HUES6 (cell line): ENCODE results near the gene ATP6V1G2.

ENCODE experiments used
- H3K27ac ChIP-seq: 2 replicates; pipeline ENCODE4 v1.7.0; 2013; ENCODE audit warnings: low read depth, mild to moderate bottlenecking, low read length, inconsistent platforms
- H3K27me3 ChIP-seq: 2 replicates; pipeline ENCODE4 v1.6.1; 2013; ENCODE audit warnings: low read length; ENCODE audit not compliant: control insufficient read depth, insufficient read depth
- H3K36me3 ChIP-seq: 2 replicates; pipeline ENCODE4 v1.6.1; 2013; ENCODE audit warnings: low read length; ENCODE audit not compliant: control insufficient read depth, insufficient read depth
- H3K4me1 ChIP-seq: 2 replicates; pipeline ENCODE4 v1.6.1; 2013; ENCODE audit warnings: low read length; ENCODE audit not compliant: control insufficient read depth, insufficient read depth
- H3K4me3 ChIP-seq: 2 replicates; pipeline ENCODE4 v1.5.1; 2013; ENCODE audit warnings: low read depth, low read length
- H3K9ac ChIP-seq: one replicate; pipeline ENCODE4 v1.6.1; 2013; ENCODE audit warnings: mild to moderate bottlenecking, low read length
- H3K9me3 ChIP-seq: 2 replicates; pipeline ENCODE4 v1.6.1; 2013; ENCODE audit warnings: low read depth, low read length; ENCODE audit not compliant: control insufficient read depth, insufficient read depth

Gene ATP6V1G2

DNA sequence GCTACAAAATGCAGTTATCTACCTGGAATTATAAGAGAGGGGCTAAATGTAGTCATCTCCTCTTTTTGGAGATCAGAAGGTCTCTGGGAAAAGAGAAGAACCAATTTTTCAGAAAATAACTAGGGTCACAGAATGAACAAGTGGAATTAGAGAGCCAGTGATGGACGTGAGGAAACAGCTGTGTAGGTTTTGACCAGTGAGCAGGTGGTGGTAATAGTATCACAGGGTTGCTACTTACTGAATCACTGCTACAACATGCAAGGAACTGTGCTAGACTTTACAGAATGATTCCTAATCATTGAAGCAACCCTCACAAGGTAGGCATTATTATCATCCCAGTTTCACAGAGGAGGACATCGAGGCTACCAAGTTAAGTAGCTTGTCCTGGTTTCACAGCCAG lies 1.7 kb downstream of the ATP6V1G2 start:
- H3K4me3 ChIP-seq = no peak overlapping the region
- no peaks in the 10 kb centered on the region for H3K27me3 ChIP-seq
- no peaks in the 10 kb centered on the region for H3K9me3 ChIP-seq
- no peak overlapping the region for H3K27ac ChIP-seq
- H3K4me1 ChIP-seq = peaks cover 22% of the 10 kb centered on the region
- no peak overlapping the region for H3K9ac ChIP-seq
- H3K36me3 ChIP-seq = peaks cover 31% of the 10 kb centered on the region

DNA sequence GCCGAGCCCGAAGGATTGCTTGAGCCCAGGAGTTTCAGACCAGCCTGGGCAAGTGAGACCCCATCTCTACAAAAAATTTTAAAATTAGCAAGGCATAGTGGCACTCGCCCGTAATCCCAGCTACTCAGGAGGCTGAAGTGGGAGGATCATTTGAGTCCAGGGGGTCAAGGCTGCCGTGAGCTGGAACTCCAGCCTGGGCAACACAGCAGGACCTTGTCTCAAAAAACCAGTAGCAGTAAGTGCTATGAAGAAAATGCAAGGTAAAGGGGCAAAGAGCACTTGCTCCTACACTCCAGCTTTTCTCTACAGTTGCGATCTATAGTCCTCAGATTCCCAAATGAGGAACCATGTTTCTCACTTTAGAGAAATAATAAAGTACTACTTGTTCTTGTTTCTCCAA lies 2.8 kb downstream of the ATP6V1G2 start:
- no peak overlapping the region for H3K9ac ChIP-seq
- peaks cover 31% of the 10 kb centered on the region for H3K4me1 ChIP-seq
- no peak overlapping the region for H3K4me3 ChIP-seq

DNA sequence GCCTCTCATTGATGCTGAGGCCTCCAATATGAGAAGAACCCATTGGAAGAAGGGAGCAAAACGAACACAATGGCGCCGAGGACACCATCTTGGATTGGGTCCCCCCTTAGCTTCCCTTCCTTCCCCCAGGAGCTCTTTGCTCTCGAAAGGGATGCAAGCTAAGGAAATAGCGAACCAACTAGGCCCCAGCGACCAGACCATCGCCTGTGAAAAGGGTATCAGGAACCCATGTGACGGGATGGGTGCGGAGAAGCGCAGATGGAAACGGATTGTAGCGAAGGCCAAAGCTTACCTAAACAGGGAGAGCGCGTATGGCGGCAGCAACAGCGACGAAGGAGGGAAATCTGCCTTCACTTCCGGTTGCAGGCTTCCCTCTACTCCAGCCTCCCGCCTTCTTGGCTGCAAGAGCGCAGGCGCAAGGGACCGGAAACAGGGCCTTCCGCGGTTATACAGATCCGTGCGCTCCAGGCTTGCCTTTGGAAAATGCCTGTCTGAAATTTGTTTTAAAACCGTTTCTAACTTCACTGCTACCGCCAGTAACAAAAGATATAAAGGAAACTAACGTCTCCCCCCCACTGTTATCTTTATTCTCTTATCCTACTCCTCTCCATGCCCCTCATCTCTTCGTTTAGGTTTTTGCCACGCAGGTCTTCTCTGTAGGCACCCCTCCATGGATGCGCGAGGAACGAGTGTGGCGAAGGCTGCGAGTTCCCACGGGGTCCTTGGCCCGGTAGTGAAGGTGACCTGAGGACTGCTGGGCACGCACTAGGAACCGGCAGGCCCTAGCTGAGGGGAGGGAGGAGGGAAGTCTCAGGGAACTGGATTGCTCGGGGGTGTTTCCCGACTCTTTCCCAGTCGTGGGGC lies 4.5 kb downstream of the ATP6V1G2 start, which contains the start of gene DDX39B:
Gene DDX39B, minus strand, starts transcription at position 346 of the 864 bp plus-strand sequence. CDS start 1,471 bp downstream, outside the sequence.
- H3K4me3 ChIP-seq = peak within 1 kb of the TSS; percentile 78
- H3K9me3 ChIP-seq = no peaks in the 10 kb centered on the region
- peak within 1 kb of the TSS; percentile 94 for H3K27ac ChIP-seq
- peaks cover 43% of the 10 kb centered on the region for H3K36me3 ChIP-seq
- peak within 1 kb of the TSS; percentile 96 for H3K9ac ChIP-seq
- peaks cover 26% of the 10 kb centered on the region for H3K4me1 ChIP-seq
- no peaks in the 10 kb centered on the region for H3K27me3 ChIP-seq

More for the DNA sequence above, 2.8 kb downstream of the ATP6V1G2 start:
- no peaks in the 10 kb centered on the region for H3K9me3 ChIP-seq
- peaks cover 32% of the 10 kb centered on the region for H3K36me3 ChIP-seq
- no peaks in the 10 kb centered on the region for H3K27me3 ChIP-seq
- H3K27ac ChIP-seq = no peak overlapping the region

DNA sequence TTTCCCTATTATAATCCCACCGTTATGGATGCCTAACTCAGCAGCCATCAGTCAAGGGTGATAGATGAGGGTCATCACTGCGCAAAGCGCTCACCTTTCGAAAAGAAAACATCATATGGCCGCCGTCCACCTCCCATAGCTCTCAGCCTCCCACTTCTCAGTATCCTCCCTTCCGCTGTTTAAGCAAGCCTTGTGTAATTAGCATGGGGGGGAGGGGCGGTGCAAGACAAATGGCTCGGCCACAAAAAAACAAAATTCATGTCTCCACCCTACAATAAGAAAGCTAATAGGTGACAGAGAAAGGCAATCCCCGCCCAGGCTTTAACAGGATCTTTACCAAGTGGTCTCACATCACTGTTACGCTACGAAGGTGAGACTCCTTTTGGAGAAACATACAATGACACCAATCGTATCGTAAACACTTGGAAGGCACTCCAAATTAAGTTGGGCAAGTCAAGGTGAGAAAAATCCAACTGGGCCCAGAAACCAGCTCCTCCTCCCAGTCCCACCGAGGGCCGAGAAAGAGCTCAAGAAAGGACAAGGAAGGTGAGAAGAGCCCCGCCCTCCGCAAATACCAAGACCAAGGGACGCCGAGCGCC lies 5.2 kb downstream of the ATP6V1G2 start:
- Histone ChIP-seq H3K27ac (peak overlapping the region; percentile 94), H3K9ac (peak overlapping the region; percentile 96), H3K4me1 (peaks cover 24% of the 10 kb centered on the region), H3K27me3 (no peaks in the 10 kb centered on the region), H3K36me3 (peaks cover 51% of the 10 kb centered on the region), H3K4me3 (peak overlapping the region; percentile 78), H3K9me3 (no peaks in the 10 kb centered on the region)

DNA sequence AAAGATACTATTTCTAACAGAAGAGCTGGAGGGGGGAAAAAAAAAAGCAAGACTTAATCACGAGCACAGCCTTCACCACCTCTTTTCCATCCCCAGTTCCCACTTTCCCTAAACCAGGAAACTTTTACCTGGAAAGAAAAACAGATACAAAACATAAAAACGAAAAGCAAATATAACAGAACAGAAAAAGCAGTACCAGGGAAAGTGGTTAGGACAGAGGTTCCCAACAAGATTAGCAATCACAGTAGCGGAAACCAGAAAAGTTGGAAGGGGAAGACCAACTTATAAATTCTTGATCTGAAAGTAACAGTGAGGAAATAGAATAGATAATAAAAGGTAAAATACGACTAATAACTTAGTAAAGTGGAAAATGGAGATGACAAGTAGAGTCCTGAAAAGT lies 5.8 kb downstream of the ATP6V1G2 start:
- H3K4me3 ChIP-seq = peak overlapping the region; percentile 78
- peak overlapping the region; percentile 96 for H3K9ac ChIP-seq
- H3K27ac ChIP-seq = peak overlapping the region; percentile 94; the same call in 1 of the 2 replicates
- peaks cover 19% of the 10 kb centered on the region for H3K4me1 ChIP-seq
- peaks cover 56% of the 10 kb centered on the region for H3K36me3 ChIP-seq
- H3K27me3 ChIP-seq = no peaks in the 10 kb centered on the region
- no peaks in the 10 kb centered on the region for H3K9me3 ChIP-seq

DNA sequence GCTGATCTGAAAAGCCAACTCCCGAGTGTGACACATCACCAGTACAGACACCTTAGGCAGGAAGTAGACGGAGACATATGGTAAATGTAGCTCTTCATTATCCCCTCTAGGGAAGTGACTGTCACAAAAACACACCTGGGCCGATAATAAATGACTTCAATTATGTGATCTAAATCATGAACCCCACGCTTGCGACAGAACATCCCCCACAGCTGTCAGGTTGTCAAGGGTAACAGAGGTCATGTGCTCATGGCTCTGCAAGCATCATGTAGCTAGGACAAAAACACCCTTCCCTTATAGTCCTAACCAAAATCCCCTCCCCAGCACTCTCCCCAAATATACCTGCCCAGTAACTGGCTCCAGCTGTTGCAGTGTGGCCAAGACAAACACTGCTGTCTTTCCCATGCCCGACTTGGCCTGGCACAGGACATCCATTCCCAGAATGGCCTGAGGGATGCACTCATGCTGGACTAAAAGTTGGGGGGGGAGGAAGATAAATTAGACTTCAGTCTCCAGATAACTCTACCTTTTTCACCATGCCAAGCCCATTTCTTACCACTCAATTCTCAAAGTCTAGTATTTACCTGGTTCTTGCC lies 7.5 kb downstream of the ATP6V1G2 start:
- Histone ChIP-seq H3K27ac (no peak overlapping the region), H3K4me1 (peaks cover 17% of the 10 kb centered on the region), H3K9me3 (no peaks in the 10 kb centered on the region), H3K9ac (no peak overlapping the region), H3K4me3 (peak overlapping the region; percentile 78; the same call in 1 of the 2 replicates), H3K36me3 (peaks cover 73% of the 10 kb centered on the region), H3K27me3 (no peaks in the 10 kb centered on the region)

DNA sequence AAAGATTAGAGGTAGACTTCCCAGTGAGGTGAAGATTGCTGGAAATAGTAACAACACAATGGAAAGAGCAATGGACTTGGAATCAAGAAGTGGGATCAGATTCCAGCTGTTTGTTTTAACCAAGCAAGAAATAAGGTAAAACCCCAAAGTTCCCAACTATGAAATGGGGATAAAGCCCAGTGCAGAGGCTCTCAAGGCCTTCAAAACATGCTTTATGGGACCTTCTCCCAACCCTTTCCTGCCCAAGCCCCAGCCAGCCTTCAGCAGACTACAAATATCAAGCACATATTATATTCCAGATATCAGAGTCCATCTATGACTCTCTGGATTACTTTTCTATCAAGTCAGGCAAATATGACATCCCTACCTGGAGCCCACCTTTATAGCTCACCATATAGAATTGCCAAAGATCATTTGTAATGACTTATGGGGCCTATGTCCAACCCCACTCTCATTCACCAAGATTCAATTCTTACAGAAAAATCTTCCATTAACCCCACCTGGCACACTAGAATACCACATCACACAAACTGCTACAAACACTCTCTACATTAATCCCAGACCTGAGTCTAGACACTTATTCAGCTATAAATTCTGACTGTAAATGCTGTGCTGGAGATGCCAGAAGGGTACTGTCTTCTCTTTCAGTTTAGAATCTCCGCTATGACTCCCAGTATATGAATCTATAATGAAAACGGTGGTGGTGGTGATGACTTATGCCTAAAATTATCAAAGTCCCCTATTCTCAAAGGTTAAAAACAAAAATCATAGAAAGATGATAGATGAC lies 10.7 kb downstream of the ATP6V1G2 start:
- Histone ChIP-seq H3K27me3 (no peaks in the 10 kb centered on the region), H3K27ac (no peak overlapping the region), H3K36me3 (peaks cover 99% of the 10 kb centered on the region), H3K9me3 (no peaks in the 10 kb centered on the region), H3K4me3 (no peak overlapping the region), H3K9ac (no peak overlapping the region), H3K4me1 (peaks cover 17% of the 10 kb centered on the region)

DNA sequence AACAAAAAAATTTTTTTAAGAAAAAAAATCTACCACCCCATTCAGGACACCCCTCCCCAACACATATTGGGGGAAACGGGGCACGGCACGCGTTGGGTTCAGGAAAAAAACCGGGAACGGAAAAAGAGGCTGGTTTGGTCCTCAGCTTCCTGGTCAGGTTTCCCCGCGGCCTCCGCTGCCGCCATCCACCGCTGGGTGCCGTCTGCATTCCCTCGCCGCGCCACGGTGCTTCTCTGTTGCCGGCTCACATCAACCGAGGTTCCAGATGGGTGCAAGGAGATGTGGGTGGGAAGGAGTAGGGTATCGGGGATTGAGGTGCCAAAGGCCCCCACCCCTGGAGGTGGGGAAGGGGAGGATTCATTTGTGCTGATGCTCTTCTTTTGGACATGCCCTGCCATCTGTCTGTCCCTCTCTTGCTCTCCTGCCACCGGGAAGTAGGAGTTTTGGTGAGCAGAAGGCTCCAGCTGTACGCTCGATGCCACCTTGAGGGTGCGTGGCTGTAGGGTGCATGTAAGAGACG lies 11.8 kb downstream of the ATP6V1G2 start:
- Histone ChIP-seq H3K36me3 (peaks cover 99% of the 10 kb centered on the region), H3K27me3 (no peaks in the 10 kb centered on the region), H3K9ac (no peak overlapping the region), H3K9me3 (no peaks in the 10 kb centered on the region), H3K27ac (no peak overlapping the region), H3K4me1 (peaks cover 12% of the 10 kb centered on the region), H3K4me3 (no peak overlapping the region)

DNA sequence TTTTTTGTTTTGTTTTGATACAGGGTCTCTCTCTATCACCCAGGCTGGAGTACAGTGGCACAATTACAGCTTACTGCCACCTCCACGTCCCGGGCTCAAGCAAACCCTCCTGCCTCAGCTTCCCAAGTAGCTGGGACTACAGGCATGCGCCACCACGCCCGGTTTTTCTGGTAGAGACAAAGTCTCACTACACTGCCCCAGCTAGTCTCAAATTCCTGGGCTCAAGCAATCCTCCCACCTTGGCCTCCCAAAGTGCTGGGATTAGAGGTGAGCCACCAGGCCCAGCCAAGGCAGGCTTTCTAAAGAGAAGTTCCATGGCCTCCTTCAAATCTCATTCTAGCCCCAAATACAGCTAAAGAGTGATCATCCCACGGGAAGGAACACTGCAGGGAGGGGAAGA lies 12.4 kb downstream of the ATP6V1G2 start:
- Histone ChIP-seq H3K36me3 (peaks cover 96% of the 10 kb centered on the region), H3K9ac (no peak overlapping the region), H3K4me3 (no peak overlapping the region), H3K4me1 (peaks cover 9% of the 10 kb centered on the region), H3K9me3 (no peaks in the 10 kb centered on the region), H3K27me3 (no peaks in the 10 kb centered on the region), H3K27ac (no peak overlapping the region)

DNA sequence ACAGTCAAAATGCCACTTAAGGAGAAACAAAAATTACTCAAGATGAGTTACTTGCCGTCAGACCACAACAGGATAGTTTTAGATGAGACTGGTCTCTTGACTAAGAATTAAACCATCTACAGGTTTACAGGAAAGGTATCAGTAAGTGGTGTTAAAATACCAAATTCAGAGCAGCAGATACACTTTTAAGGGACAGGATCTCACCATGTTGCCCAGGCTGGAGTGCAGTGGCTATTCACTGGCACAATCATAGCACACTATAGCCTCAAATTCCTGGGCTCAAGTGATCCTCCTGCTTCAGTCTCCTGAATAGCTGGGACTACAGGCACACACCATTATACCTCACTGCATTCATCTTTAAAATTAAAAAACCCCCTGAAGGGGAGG lies 13.0 kb downstream of the ATP6V1G2 start:
- Histone ChIP-seq H3K27me3 (no peaks in the 10 kb centered on the region), H3K9me3 (no peaks in the 10 kb centered on the region), H3K4me3 (no peak overlapping the region), H3K9ac (no peak overlapping the region), H3K36me3 (peaks cover 91% of the 10 kb centered on the region), H3K27ac (no peak overlapping the region), H3K4me1 (peaks cover 7% of the 10 kb centered on the region)
